ENCODE measurements around the gene MAN1C1.

The MAN1C1 gene

DNA sequence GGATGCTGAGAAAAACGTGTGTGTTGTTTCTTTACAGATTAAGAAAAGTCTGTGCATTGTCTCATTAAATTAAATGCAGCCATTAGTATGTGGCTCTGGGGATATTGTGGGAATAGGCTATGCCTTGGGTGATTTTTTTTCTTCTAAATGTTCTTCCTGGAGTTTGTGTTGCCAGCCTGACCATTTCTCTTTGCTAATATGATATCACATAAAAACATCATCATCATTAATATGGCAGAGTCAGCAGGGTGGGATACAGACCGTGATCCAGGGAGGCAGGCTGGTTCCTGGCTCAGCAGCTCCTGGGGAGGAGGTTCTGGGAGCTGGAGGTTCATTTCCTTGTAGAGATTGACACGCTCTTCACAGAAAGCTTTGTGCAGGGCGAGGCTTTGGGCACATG lies 122.8 kb downstream of the MAN1C1 start:
- TF ChIP-seq YY1 (IDR thresholded peaks at IDR 0.05; ENCODE audit: low read depth) (no peak), TCF12 (IDR thresholded peaks at IDR 0.05; ENCODE audit: low read depth) (no peak), RAD21 (IDR thresholded peaks at IDR 0.05; ENCODE audit: low read depth) (no peak), ZBTB7A (IDR thresholded peaks at IDR 0.05; ENCODE audit: low read depth) (no peak), CEBPB (IDR thresholded peaks at IDR 0.05) (no peak), EGR1 (IDR thresholded peaks at IDR 0.05) (no peak), REST (IDR thresholded peaks at IDR 0.05; ENCODE audit: low read depth) (no peak), TEAD4 (IDR thresholded peaks at IDR 0.05) (no peak)
- TF ChIP-seq, protein P1, sequence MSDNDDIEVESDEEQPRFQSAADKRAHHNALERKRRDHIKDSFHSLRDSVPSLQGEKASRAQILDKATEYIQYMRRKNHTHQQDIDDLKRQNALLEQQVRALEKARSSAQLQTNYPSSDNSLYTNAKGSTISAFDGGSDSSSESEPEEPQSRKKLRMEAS (IDR thresholded peaks at IDR 0.05): no peak
- TF ChIP-seq, protein P2, sequence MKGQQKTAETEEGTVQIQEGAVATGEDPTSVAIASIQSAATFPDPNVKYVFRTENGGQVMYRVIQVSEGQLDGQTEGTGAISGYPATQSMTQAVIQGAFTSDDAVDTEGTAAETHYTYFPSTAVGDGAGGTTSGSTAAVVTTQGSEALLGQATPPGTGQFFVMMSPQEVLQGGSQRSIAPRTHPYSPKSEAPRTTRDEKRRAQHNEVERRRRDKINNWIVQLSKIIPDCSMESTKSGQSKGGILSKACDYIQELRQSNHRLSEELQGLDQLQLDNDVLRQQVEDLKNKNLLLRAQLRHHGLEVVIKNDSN (IDR thresholded peaks at IDR 0.05): no peak

DNA sequence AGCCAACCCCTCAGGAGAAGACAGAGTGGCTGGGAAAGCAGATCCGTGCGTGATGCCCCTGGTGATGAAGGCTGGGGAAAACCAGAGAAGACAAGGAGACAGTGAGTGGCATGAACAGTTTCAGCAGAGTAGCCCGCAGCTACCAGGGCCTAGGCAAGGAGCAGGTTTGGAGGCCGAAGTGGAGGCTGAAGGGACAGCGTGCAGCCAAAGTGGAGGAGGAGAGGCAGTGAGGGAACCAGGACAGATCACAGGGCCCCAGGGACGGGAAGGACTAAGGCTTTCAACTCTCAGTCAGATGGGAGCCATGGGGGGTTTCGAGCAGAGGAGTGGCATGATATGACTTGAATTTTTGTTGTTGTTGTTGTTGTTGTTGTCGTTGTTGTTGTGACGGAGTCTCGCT lies 123.5 kb downstream of the MAN1C1 start:
- TF ChIP-seq TAF1 (IDR thresholded peaks at IDR 0.05; ENCODE audit: low read depth) (no peak), CEBPB (IDR thresholded peaks at IDR 0.05) (no peak), FOXM1 (IDR thresholded peaks at IDR 0.05; ENCODE audit: borderline replicate concordance, low read depth) (no peak), EGR1 (IDR thresholded peaks at IDR 0.05) (no peak), NFIC (IDR thresholded peaks at IDR 0.05) (no peak), YY1 (IDR thresholded peaks at IDR 0.05; ENCODE audit: low read depth) (no peak), EP300 (IDR thresholded peaks at IDR 0.05; ENCODE audit: borderline replicate concordance) (no peak), TCF12 (IDR thresholded peaks at IDR 0.05; ENCODE audit: low read depth) (no peak), TEAD4 (IDR thresholded peaks at IDR 0.05) (no peak), CREB1 (IDR thresholded peaks at IDR 0.05; ENCODE audit: low read depth) (no peak), ZBTB7A (IDR thresholded peaks at IDR 0.05; ENCODE audit: low read depth) (no peak), RAD21 (IDR thresholded peaks at IDR 0.05; ENCODE audit: low read depth) (no peak), REST (IDR thresholded peaks at IDR 0.05; ENCODE audit: low read depth) (no peak)
- TF ChIP-seq, protein P2 (IDR thresholded peaks at IDR 0.05): no peak
- TF ChIP-seq, protein P1 (IDR thresholded peaks at IDR 0.05): no peak

DNA sequence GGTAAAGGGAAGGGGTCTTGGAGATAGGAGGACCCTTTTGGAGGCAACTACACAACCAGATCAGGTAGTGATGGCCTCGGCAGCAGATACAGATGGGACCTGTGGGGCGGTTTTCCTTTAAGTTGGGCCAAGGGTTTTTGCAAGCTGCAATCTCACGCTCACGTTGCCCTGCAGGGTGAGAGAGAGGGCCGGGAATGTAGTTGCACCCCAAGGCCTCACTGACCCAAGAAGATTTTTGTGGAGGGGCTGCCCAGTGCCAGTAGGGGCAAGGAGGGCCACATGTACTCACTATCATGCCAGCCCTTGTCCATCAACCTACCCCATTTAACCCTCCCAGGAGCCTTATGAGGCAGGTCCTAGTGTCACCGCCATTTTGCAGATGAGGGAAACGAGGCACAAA lies 125.7 kb downstream of the MAN1C1 start:
- TF ChIP-seq NFIC (IDR thresholded peaks at IDR 0.05) (no peak), TAF1 (IDR thresholded peaks at IDR 0.05; ENCODE audit: low read depth) (no peak), REST (IDR thresholded peaks at IDR 0.05; ENCODE audit: low read depth) (no peak), EP300 (IDR thresholded peaks at IDR 0.05; ENCODE audit: borderline replicate concordance) (no peak), TEAD4 (IDR thresholded peaks at IDR 0.05) (no peak), CREB1 (IDR thresholded peaks at IDR 0.05; ENCODE audit: low read depth) (no peak), RAD21 (IDR thresholded peaks at IDR 0.05; ENCODE audit: low read depth) (no peak), YY1 (IDR thresholded peaks at IDR 0.05; ENCODE audit: low read depth) (no peak), EGR1 (IDR thresholded peaks at IDR 0.05) (no peak)
- TF ChIP-seq, protein P1 (IDR thresholded peaks at IDR 0.05): no peak
- TF ChIP-seq, protein P2 (IDR thresholded peaks at IDR 0.05): no peak
